NCI-H146 (cell line): ENCODE results near the gene RASGRF2.
"Not testable (repeated sequence)": the region's sequence is repeated elsewhere in the genome, so short reads cannot be mapped to it uniquely, and the experiment has no call there.

Experiments
- DNase-seq: peaks from one replicate; lab custom pipeline; 2025; lab: John Stamatoyannopoulos, UW

RASGRF2 gene

GRCh38 chr5:81075041-81075440 lies 114.9 kb downstream of the RASGRF2 start:
- no peak for DNase-seq

GRCh38 chr5:81077105-81077504 lies 116.9 kb downstream of the RASGRF2 start:
- DNase-seq = no peak

- DNase-seq = no peak
Measured at GRCh38 chr5:81078930-81079329, 118.8 kb downstream of the RASGRF2 start.

- no peak for DNase-seq
Measured at GRCh38 chr5:81080809-81081460, 120.8 kb downstream of the RASGRF2 start.

GRCh38 chr5:81081461-81081835 lies 121.3 kb downstream of the RASGRF2 start:
- DNase-seq = no peak

- DNase-seq = no peak
Measured at GRCh38 chr5:81086881-81087281, 126.7 kb downstream of the RASGRF2 start.

- DNase-seq = no peak
Measured at GRCh38 chr5:81091199-81091598, 131.0 kb downstream of the RASGRF2 start.

- DNase-seq = no peak
Measured at GRCh38 chr5:81093536-81094196, 133.5 kb downstream of the RASGRF2 start.

GRCh38 chr5:81095835-81096234 lies 135.7 kb downstream of the RASGRF2 start:
- no peak for DNase-seq

GRCh38 chr5:81097713-81098112 lies 137.6 kb downstream of the RASGRF2 start:
- DNase-seq = no peak

GRCh38 chr5:81105261-81105877 lies 145.2 kb downstream of the RASGRF2 start:
- no peak for DNase-seq

GRCh38 chr5:81115261-81115660 lies 155.1 kb downstream of the RASGRF2 start:
- no peak for DNase-seq

- no peak for DNase-seq
Measured at GRCh38 chr5:81117566-81117965, 157.4 kb downstream of the RASGRF2 start.

- DNase-seq = no peak
Measured at GRCh38 chr5:81121273-81121672, 161.1 kb downstream of the RASGRF2 start.

- DNase-seq = no peak
Measured at GRCh38 chr5:81121836-81122630, 161.9 kb downstream of the RASGRF2 start.

GRCh38 chr5:81124689-81125088 lies 164.5 kb downstream of the RASGRF2 start:
- DNase-seq = not testable (repeated sequence)

- DNase-seq = no peak
Measured at GRCh38 chr5:81125959-81126358, 165.8 kb downstream of the RASGRF2 start.

GRCh38 chr5:81128416-81128815 lies 168.3 kb downstream of the RASGRF2 start:
- DNase-seq = no peak

- no peak for DNase-seq
Measured at GRCh38 chr5:81132381-81132780, 172.2 kb downstream of the RASGRF2 start.

- no peak for DNase-seq
Measured at GRCh38 chr5:81134066-81134465, 173.9 kb downstream of the RASGRF2 start.

GRCh38 chr5:81134566-81134965 lies 174.4 kb downstream of the RASGRF2 start:
- DNase-seq = no peak

- DNase-seq = no peak
Measured at GRCh38 chr5:81136557-81136956, 176.4 kb downstream of the RASGRF2 start.

GRCh38 chr5:81137833-81138232 lies 177.7 kb downstream of the RASGRF2 start:
- no peak for DNase-seq
